DOHH2 (cell line): Measurements from ENCODE around the gene MTR.

Experiments used
- H3F3A ChIP-seq: fragments of 200-600 bp; sonication (generic), shearing (Covaris generic); 2 replicates; pipeline ENCODE4 v1.6.0; 2016; ENCODE audit warnings: antibody characterized with exemption, mild to moderate bottlenecking; ENCODE audit not compliant: control insufficient read depth, insufficient read depth
- H3K27ac ChIP-seq: fragments of 200-600 bp; sonication (generic); 2 replicates; pipeline ENCODE4 v1.5.1; 2014; ENCODE audit warnings: low read depth, mild to moderate bottlenecking, low read length, moderate library complexity
- H3K27me3 ChIP-seq: fragments of 200-600 bp; sonication (generic); 2 replicates; pipeline ENCODE4 v1.6.1; 2014; ENCODE audit warnings: mild to moderate bottlenecking, low read length, mixed read lengths; ENCODE audit not compliant: control insufficient read depth
- H3K36me3 ChIP-seq: fragments of 200-600 bp; sonication (generic); 2 replicates; pipeline ENCODE4 v1.6.1; 2014; ENCODE audit warnings: mild to moderate bottlenecking, low read length, moderate library complexity, mixed read lengths; ENCODE audit not compliant: control insufficient read depth
- H3K4me1 ChIP-seq: fragments of 200-600 bp; sonication (generic); 2 replicates; pipeline ENCODE4 v1.6.1; 2014; ENCODE audit warnings: mild to moderate bottlenecking, low read length, mixed read lengths; ENCODE audit not compliant: control insufficient read depth
- H3K4me2 ChIP-seq: fragments of 200-600 bp; sonication (generic); 2 replicates; pipeline ENCODE4 v1.6.0; 2014; ENCODE audit warnings: mild to moderate bottlenecking, low read length, moderate library complexity
- H3K4me3 ChIP-seq: fragments of 200-600 bp; sonication (generic); 2 replicates; pipeline ENCODE4 v1.5.1; 2014; ENCODE audit warnings: mild to moderate bottlenecking, low read length, mixed read lengths
- H3K79me2 ChIP-seq: fragments of 200-600 bp; sonication (generic); 2 replicates; pipeline ENCODE4 v1.6.1; 2014; ENCODE audit warnings: mild to moderate bottlenecking, low read length, mixed read lengths; ENCODE audit not compliant: control insufficient read depth
- H3K9me2 ChIP-seq: fragments of 200-600 bp; sonication (generic); replicated peaks from 2 replicates; pipeline ENCODE4 v1.6.1; 2014; ENCODE audit warnings: mild to moderate bottlenecking, low read length, mixed read lengths; ENCODE audit not compliant: control insufficient read depth
- H3K9me3 ChIP-seq: fragments of 200-600 bp; sonication (generic); 2 replicates; pipeline ENCODE4 v1.6.1; 2014; ENCODE audit warnings: antibody characterized with exemption, low read length, mixed read lengths; ENCODE audit not compliant: control insufficient read depth, insufficient read depth
- H4K20me1 ChIP-seq: fragments of 200-600 bp; sonication (generic); 2 replicates; pipeline ENCODE4 v1.6.0; 2014; ENCODE audit warnings: low read depth, mild to moderate bottlenecking, antibody characterized with exemption, low read length, moderate library complexity; ENCODE audit not compliant: control insufficient read depth, insufficient read depth
- EZH2phosphoT487 ChIP-seq: fragments of 200-600 bp; sonication (generic); IDR thresholded peaks from 2 replicates; pipeline ENCODE4 v1.6.1; 2017; ENCODE audit warnings: borderline replicate concordance, mild to moderate bottlenecking, antibody characterized with exemption, low read length, moderate library complexity, mixed read lengths
- TF ChIP-seq, protein P1 (sequence below): fragments of 200-600 bp; sonication (generic); IDR thresholded peaks from one replicate; pipeline ENCODE4 v1.5.1; 2014; ENCODE audit warnings: antibody characterized with exemption, mild to moderate bottlenecking, low read depth, low read length; ENCODE audit not compliant: poor library complexity, severe bottlenecking

The MTR gene

DNA sequence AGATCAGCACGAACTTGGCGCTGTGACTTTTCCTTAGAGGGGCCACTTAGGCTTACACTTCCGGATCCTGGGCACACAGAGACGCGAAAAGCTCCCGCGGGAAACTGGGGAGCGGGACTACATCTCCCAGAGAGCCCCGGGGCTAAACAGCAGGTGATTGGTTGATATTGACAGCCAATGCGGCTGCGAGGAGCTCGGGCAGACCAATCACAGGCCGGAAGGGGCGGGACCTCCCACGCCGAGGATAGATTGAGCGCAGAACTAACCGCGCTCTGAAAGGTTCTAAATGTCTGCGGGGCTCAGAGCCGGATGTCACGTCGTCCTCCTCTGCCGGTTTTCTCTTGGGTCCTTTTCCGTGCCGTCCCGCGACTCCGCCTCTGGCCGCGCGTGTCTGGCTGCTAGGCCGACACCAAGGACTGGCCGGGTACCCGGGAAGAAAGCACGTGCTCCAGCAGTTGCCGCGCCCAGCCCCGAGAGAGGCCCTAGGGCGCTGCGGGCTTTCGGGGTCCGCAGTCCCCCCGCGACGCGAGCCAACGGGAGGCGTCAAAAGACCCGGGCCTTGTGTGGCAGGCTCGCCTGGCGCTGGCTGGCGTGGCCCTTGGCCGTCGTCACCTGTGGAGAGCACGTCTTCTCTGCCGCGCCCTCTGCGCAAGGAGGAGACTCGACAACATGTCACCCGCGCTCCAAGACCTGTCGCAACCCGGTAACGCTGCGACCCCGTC lies at the start of gene MTR:
MTR (plus strand) TSS at position 258 of the 722 bp plus-strand sequence; CDS start at position 670, 412 bp downstream.
- Histone ChIP-seq H3K36me3 (peaks cover 17% of the 10 kb centered on the region), H3K9me2 (no peaks in the 10 kb centered on the region), H4K20me1 (no peaks in the 10 kb centered on the region), H3K4me2 (peak within 1 kb of the TSS; percentile 79), H3K4me1 (peaks cover 24% of the 10 kb centered on the region), H3K79me2 (peaks cover 50% of the 10 kb centered on the region), H3F3A (no peaks in the 10 kb centered on the region), H3K27me3 (no peaks in the 10 kb centered on the region), H3K27ac (peak within 1 kb of the TSS; percentile 69), H3K4me3 (peak within 1 kb of the TSS; percentile 92), H3K9me3 (no peaks in the 10 kb centered on the region)
- TF ChIP-seq EZH2phosphoT487: no peak
- TF ChIP-seq, protein P1, sequence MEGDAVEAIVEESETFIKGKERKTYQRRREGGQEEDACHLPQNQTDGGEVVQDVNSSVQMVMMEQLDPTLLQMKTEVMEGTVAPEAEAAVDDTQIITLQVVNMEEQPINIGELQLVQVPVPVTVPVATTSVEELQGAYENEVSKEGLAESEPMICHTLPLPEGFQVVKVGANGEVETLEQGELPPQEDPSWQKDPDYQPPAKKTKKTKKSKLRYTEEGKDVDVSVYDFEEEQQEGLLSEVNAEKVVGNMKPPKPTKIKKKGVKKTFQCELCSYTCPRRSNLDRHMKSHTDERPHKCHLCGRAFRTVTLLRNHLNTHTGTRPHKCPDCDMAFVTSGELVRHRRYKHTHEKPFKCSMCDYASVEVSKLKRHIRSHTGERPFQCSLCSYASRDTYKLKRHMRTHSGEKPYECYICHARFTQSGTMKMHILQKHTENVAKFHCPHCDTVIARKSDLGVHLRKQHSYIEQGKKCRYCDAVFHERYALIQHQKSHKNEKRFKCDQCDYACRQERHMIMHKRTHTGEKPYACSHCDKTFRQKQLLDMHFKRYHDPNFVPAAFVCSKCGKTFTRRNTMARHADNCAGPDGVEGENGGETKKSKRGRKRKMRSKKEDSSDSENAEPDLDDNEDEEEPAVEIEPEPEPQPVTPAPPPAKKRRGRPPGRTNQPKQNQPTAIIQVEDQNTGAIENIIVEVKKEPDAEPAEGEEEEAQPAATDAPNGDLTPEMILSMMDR: no peak

DNA sequence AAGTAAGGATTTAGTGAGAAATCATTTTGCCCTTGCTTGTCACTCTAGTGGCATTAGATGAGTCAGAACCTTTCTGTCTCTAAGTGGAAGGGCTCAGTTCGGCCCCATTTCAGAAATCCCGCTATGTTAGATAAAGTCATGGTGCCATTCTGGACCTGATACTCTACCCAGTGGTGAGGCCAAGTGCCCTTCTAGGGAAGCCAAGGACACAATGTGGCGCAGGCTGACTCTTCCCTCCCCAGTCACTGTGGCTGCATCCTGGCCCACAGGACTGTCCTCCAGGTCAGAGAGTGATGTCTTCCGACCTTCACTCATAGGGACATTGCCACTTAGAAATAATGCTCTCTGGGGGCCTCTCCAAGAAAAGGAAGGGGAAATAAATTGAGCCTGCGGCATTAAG lies 48.3 kb upstream of the MTR start:
- no peak overlapping the region for H3K27ac ChIP-seq
- H3K36me3 ChIP-seq: no peaks in the 10 kb centered on the region
- no peaks in the 10 kb centered on the region for H3K9me2 ChIP-seq
- no peaks in the 10 kb centered on the region for H4K20me1 ChIP-seq
- no peaks in the 10 kb centered on the region for H3F3A ChIP-seq
- TF ChIP-seq EZH2phosphoT487: no peak
- TF ChIP-seq, protein P1: no peak
- H3K27me3 ChIP-seq: no peaks in the 10 kb centered on the region
- H3K4me3 ChIP-seq: no peak overlapping the region
- no peaks in the 10 kb centered on the region for H3K4me1 ChIP-seq
- H3K4me2 ChIP-seq: no peak overlapping the region
- H3K9me3 ChIP-seq: no peaks in the 10 kb centered on the region
- H3K79me2 ChIP-seq: no peaks in the 10 kb centered on the region

DNA sequence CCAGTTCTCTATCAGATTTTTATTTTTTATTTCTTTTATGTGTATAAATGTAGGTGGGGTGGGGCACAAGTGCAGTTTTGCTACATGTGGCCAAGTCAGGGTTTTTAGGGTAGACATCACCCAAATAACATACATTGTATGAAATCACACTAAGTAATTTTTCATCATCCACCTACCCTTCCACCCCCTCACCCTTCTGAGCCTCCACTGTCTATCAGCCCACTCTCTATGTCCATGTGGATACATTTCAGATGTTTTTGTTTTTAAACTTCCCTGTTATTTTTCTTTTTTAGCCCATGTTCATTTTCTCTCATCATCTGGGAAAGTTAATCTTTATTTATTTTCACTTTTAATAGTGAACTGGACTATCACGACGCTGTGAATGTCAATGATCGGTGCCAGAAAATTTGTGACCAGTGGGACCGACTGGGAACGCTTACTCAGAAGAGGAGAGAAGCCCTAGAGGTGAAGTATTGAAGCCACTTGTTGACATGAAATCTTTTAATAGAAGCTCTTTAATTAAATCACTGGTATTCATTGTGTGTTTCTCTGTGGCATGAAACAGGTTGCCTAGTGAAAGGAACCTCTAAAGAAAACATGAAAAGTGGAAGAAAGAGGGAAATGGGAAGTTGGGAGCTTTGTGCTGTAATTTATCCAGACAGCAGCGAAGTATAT lies 47.6 kb upstream of the MTR start:
- H3K9me3 ChIP-seq: no peaks in the 10 kb centered on the region
- H3K27me3 ChIP-seq: no peaks in the 10 kb centered on the region
- H3K4me2 ChIP-seq: no peak overlapping the region
- no peak overlapping the region for H3K27ac ChIP-seq
- no peak overlapping the region for H3K4me3 ChIP-seq
- H3K4me1 ChIP-seq: no peaks in the 10 kb centered on the region
- TF ChIP-seq, protein P1: no peak
- no peak for TF ChIP-seq EZH2phosphoT487
- no peaks in the 10 kb centered on the region for H3K36me3 ChIP-seq
- no peaks in the 10 kb centered on the region for H4K20me1 ChIP-seq
- no peaks in the 10 kb centered on the region for H3F3A ChIP-seq
- no peaks in the 10 kb centered on the region for H3K9me2 ChIP-seq
- H3K79me2 ChIP-seq: no peaks in the 10 kb centered on the region
